Gastroesophageal sphincter (tissue), 3 donors: Measurements from ENCODE around the gene GDF7.

ENCODE experiments used
- CTCF ChIP-seq, 4 experiments: fragments of 200-600 bp in 2 of 4; fragments of 450-650 bp in 2 of 4; sonication (generic) in 1 of 4; IDR thresholded peaks; one replicate each; pipeline ENCODE4 v1.5.1; 2017 to 2019; ENCODE audit warnings: antibody characterized with exemption in 4 of 4, mild to moderate bottlenecking in 2 of 4, moderate library complexity in 2 of 4
- EP300 ChIP-seq: sonication (generic); formaldehyde crosslinking; IDR thresholded peaks from one replicate; pipeline ENCODE4 v1.6.1; 2017; ENCODE audit warnings: antibody characterized with exemption, mild to moderate bottlenecking
- POLR2A ChIP-seq, 2 donors: fragments of 450-650 bp; IDR thresholded peaks; one replicate each; pipeline ENCODE4 v1.6.1; 2017; ENCODE audit warnings: antibody characterized with exemption in 2 of 2, mild to moderate bottlenecking in 2 of 2, moderate library complexity in 1 of 2
- POLR2AphosphoS5 ChIP-seq: sonication (generic); formaldehyde crosslinking; IDR thresholded peaks from one replicate; pipeline ENCODE4 v1.6.1; 2017; ENCODE audit warnings: antibody characterized with exemption

GRCh38 chr2:20635113-20635510 lies 31.8 kb upstream of the GDF7 start:
- TF ChIP-seq POLR2AphosphoS5 (no peak), CTCF (IDR thresholded peaks at IDR 0.05) (no peak), POLR2A (IDR thresholded peaks at IDR 0.05) (no peak), EP300 (no peak)
